OCI-LY7 (cell line): ENCODE data around the gene NSMCE1. TPM values are rescaled to one million over a fixed set of nuclear protein-coding genes. Genes with fewer than 3 reads are reported as not detected.

Experiments used
- BruUV-seq: library from RNA; stranded (reverse); fragments of 400-500 nt; replicated peaks from 2 replicates; lab custom pipeline; 2021; lab: Mats Ljungman, UMichigan
- CTCF ChIA-PET: fragments of 300-600 bp; sonication (Branson Sonifier 250); formaldehyde crosslinking; loops from one replicate; lab custom pipeline; 2022; ENCODE audit warnings: antibody characterized with exemption; ENCODE audit not compliant: unreplicated experiment; lab: Charles Lee
- POLR2A ChIA-PET: fragments of 300-600 bp; sonication (Branson Sonifier 250); formaldehyde crosslinking; loops from one replicate; lab custom pipeline; 2022; ENCODE audit warnings: antibody characterized with exemption; lab: Charles Lee
- DNase-seq: peaks from one replicate; pipeline ENCODE4 v3.0.0-alpha.2; 2015; ENCODE audit warnings: low spot score
- H2AFZ ChIP-seq: fragments of 200-600 bp; sonication (generic), shearing (Covaris generic); 2 replicates; pipeline ENCODE4 v1.6.1; 2014; ENCODE audit warnings: mild to moderate bottlenecking, antibody characterized with exemption, low read length, moderate library complexity
- H3K27ac ChIP-seq: fragments of 200-600 bp; sonication (generic); 2 replicates; pipeline ENCODE4 v1.5.1; 2014; ENCODE audit warnings: mixed run types, low read depth, mild to moderate bottlenecking, moderate library complexity, low read length, inconsistent platforms; ENCODE audit not compliant: poor library complexity, severe bottlenecking
- H3K36me3 ChIP-seq: fragments of 200-600 bp; sonication (generic); 2 replicates; pipeline ENCODE4 v1.6.1; 2014; ENCODE audit warnings: mild to moderate bottlenecking, antibody characterized with exemption, low read length, moderate library complexity, mixed read lengths; ENCODE audit not compliant: insufficient read depth
- H3K4me1 ChIP-seq: fragments of 200-600 bp; sonication (generic); 2 replicates; pipeline ENCODE4 v1.5.1; 2014; ENCODE audit warnings: mild to moderate bottlenecking, low read length; ENCODE audit not compliant: insufficient read depth, poor library complexity, severe bottlenecking
- H3K4me2 ChIP-seq: fragments of 200-600 bp; sonication (generic); 2 replicates; pipeline ENCODE4 v1.6.1; 2014; ENCODE audit warnings: mild to moderate bottlenecking, low read length
- H3K4me3 ChIP-seq: fragments of 200-600 bp; sonication (generic); 2 replicates; pipeline ENCODE4 v1.5.1; 2014; ENCODE audit warnings: mild to moderate bottlenecking, low read depth, low read length; ENCODE audit not compliant: poor library complexity, severe bottlenecking
- H3K79me2 ChIP-seq: fragments of 200-600 bp; sonication (generic); 2 replicates; pipeline ENCODE4 v1.6.1; 2016; ENCODE audit warnings: low read depth, mild to moderate bottlenecking, low read length, moderate library complexity, mixed read lengths; ENCODE audit not compliant: insufficient read depth
- H3K9me2 ChIP-seq: fragments of 200-600 bp; sonication (generic); 2 replicates; pipeline ENCODE4 v1.6.1; 2016; ENCODE audit warnings: mild to moderate bottlenecking, low read length, mixed read lengths; ENCODE audit not compliant: insufficient read depth
- H3K9me3 ChIP-seq: fragments of 200-600 bp; sonication (generic); 2 replicates; pipeline ENCODE4 v1.6.1; 2014; ENCODE audit warnings: mild to moderate bottlenecking, mixed run types, low read length, mixed read lengths
- H4K20me1 ChIP-seq: fragments of 200-600 bp; sonication (generic); 2 replicates; pipeline ENCODE4 v1.6.1; 2014; ENCODE audit warnings: mild to moderate bottlenecking, antibody characterized with exemption, low read length, moderate library complexity, mixed read lengths; ENCODE audit not compliant: insufficient read depth
- EZH2phosphoT487 ChIP-seq: fragments of 200-600 bp; sonication (generic); IDR thresholded peaks from 2 replicates; pipeline ENCODE4 v1.6.1; 2018; ENCODE audit warnings: low read depth, borderline replicate concordance, mild to moderate bottlenecking, mixed run types, antibody characterized with exemption, low read length, moderate library complexity, mixed read lengths
- intact Hi-C: fragments of 100-400 bp; cut with micrococcal nuclease; formaldehyde crosslinking; loops from one replicate; pipeline ENCODE4 v1.10.0; 2022; ENCODE audit not compliant: unreplicated experiment
- total RNA-seq, 2 experiments: library from RNA; depleted of rRNA in 1 of 2; stranded (reverse); fragments of >200 nt in 1 of 2; shearing (Covaris generic) in 1 of 2; gene quantifications; 2 replicates each; pipeline ENCODE4 v1.2.3, GENCODE V29; 2014 to 2022
- TF ChIP-seq, protein P1 (sequence below): fragments of 200-600 bp; sonication (generic); conservative IDR thresholded peaks from 2 replicates; pipeline ENCODE4 v1.5.1; 2014; ENCODE audit warnings: mild to moderate bottlenecking, antibody characterized with exemption, low read length, moderate library complexity, mixed read lengths

The NSMCE1 gene
- total RNA-seq, 2 experiments from 2014 or later: 51.1 to 84.0 TPM

DNA sequence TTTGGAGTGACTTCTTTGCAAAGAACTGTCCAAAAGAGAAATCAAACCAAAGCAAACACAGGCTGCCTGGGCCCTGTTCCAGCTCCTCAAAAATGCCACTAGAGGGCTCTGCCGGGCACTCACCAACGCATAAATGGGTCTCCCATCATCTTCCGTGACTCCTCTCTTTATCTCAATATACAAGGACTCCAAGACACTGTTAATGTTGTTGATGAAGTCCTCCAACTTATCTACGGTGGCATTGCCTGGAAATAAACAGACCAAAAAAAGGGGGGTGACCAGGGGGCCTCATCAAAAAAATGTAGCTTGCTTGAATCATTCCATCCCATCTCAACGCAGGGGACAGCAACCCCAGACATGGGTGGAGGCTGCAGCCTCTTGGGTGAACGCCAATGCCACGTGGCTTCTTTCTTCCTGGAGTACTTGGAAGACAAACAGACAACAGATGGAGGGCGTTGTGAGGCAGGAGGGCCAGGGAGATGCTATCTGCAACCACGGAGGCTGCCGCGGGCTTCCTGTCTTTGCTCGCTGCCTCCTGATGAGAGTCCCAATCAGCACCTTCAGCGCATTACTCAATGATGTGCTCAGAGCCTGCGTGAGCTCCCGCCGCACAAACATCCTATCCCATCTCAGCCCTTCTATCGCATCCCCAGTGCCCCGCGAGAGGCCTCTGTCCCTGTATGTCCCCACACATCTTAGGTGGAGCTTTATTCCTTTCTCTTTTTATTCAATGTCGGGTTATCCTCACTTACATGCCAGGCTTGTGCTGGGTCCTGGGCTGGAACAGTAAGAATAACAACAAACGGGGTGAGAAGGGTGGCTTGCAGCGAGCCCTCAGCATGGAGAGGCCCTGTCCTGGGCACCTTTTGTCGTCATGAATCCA lies 33.3 kb downstream of the NSMCE1 start:
- no peak for TF ChIP-seq EZH2phosphoT487
- TF ChIP-seq, protein P1, sequence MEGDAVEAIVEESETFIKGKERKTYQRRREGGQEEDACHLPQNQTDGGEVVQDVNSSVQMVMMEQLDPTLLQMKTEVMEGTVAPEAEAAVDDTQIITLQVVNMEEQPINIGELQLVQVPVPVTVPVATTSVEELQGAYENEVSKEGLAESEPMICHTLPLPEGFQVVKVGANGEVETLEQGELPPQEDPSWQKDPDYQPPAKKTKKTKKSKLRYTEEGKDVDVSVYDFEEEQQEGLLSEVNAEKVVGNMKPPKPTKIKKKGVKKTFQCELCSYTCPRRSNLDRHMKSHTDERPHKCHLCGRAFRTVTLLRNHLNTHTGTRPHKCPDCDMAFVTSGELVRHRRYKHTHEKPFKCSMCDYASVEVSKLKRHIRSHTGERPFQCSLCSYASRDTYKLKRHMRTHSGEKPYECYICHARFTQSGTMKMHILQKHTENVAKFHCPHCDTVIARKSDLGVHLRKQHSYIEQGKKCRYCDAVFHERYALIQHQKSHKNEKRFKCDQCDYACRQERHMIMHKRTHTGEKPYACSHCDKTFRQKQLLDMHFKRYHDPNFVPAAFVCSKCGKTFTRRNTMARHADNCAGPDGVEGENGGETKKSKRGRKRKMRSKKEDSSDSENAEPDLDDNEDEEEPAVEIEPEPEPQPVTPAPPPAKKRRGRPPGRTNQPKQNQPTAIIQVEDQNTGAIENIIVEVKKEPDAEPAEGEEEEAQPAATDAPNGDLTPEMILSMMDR: peak; percentile 99
- POLR2A ChIA-PET: interaction anchor here (0.6 to 1.9 kb wide), 8 partner anchors 8 to 143 kb away, joined by 3 to 9 read pairs (median 4); no protein-coding TSS in a partner anchor
- CTCF ChIA-PET: interaction anchor here (0.6 to 1.5 kb wide), 7 partner anchors 36 to 139 kb away, joined by 3 to 6 read pairs (median 3); no protein-coding TSS in a partner anchor
- H3K9me3 ChIP-seq: no peaks in the 10 kb centered on the region
- peaks cover 67% of the 10 kb centered on the region for H3K4me1 ChIP-seq
- no peaks in the 10 kb centered on the region for H3K79me2 ChIP-seq
- DNase-seq: peak; percentile 78
- intact Hi-C loops: loop anchor here (1.0 to 2.0 kb wide), 3 partner anchors 80 to 222 kb away; no protein-coding TSS in a partner anchor
- no peak overlapping the region for H2AFZ ChIP-seq
- H3K9me2 ChIP-seq: no peaks in the 10 kb centered on the region
- H3K27ac ChIP-seq: no peak overlapping the region
- H3K4me3 ChIP-seq: no peak overlapping the region
- peak overlapping the region; percentile 18; the same call in 1 of the 2 replicates for H3K4me2 ChIP-seq
- H4K20me1 ChIP-seq: no peaks in the 10 kb centered on the region
- BruUV-seq: no TSS peak
- peaks cover 26% of the 10 kb centered on the region for H3K36me3 ChIP-seq

DNA sequence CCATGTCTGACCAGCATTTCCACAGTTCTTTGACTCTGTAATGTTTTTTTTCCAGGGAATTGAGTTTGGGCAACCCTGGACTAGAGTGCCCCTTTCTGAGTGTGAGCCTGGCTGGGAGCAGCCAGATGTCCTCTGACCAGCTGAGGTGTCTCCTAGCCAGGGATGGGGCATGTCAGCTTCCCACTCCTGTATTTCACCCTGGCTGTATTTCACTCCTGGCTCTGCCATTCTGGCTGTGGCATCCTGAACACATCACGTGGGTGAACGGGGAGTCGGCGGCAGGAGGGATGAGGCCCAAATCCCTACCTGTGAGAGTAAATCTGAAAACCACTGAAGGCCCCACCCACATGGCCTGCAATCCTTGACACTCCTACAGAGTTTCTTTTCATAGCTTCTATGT lies 34.0 kb downstream of the NSMCE1 start:
- no peaks in the 10 kb centered on the region for H3K9me2 ChIP-seq
- ChIA-PET CTCF (interaction anchor here (0.6 to 1.5 kb wide), 5 partner anchors 35 to 141 kb away, joined by 3 to 6 read pairs (median 4); no protein-coding TSS in a partner anchor), POLR2A (interaction anchor here (0.6 to 1.9 kb wide), 7 partner anchors 8 to 551 kb away, joined by 3 to 9 read pairs (median 3); no protein-coding TSS in a partner anchor)
- H3K79me2 ChIP-seq: no peaks in the 10 kb centered on the region
- no peak overlapping the region for H3K4me3 ChIP-seq
- no peak for DNase-seq
- peaks cover 26% of the 10 kb centered on the region for H3K36me3 ChIP-seq
- TF ChIP-seq, protein P1: no peak
- TF ChIP-seq EZH2phosphoT487: no peak
- H4K20me1 ChIP-seq: no peaks in the 10 kb centered on the region
- H2AFZ ChIP-seq: no peak overlapping the region
- peak overlapping the region; percentile 18; the same call in 1 of the 2 replicates for H3K4me2 ChIP-seq
- peaks cover 67% of the 10 kb centered on the region for H3K4me1 ChIP-seq
- intact Hi-C loops: loop anchor here (1.0 to 2.0 kb wide), 3 partner anchors 80 to 223 kb away; no protein-coding TSS in a partner anchor
- no TSS peak for BruUV-seq
- H3K27ac ChIP-seq: no peak overlapping the region
- H3K9me3 ChIP-seq: no peaks in the 10 kb centered on the region
